ENCODE results near the gene PLA2G6.

The PLA2G6 gene

DNA sequence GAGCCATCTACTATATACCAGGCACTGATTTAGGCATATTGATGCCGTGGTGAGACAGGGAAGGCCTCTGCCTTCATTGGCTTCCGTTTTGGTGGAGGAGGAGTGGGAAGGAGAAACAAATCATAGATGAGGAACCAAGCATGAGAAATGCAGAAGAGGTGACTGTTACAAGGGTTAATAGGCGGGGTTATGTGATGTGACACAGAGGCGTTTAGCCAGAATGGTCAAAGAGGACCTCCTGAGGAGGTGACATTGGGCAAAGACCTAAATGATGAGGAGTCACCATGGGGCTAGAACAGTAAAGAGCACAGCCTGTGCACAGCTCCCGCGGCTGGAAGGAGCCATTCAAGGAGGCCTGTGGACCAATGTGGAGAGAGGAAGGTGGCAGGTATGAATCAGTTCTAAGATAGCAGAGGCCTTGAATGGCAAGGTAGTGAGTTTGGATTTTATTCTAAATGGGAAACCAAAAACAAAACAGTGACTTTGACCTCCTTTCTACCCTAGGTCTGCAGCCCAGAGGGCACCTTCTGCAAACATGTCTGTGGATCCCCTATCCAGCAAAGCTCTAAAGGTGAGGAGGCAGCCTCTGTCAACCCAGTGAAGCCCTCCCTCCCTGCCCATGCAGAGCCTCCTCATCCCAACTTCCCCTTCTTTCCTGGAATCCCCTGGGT lies 31.8 kb upstream of the PLA2G6 start:
- DNase-seq (ENCODE audit: low spot score): no peak

DNA sequence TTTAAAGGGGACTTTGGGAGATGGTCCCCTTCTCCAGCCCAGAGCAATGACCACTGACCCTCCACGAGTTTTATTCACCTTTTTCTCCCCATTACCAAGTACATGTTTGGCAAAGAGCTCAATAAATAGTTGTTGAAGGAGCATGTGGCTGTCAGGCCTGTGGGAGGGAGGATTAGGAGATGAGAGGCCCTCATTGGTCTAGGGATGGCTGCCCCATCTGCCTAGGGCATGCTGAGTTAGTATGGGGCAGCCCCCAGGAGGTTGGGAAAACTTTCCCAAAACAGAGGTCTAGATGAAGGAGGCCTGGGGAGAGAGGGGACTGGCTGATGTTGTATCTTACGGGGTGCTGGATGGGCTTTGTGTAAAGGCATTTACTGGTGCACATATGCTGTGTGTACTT lies 30.8 kb upstream of the PLA2G6 start:
- DNase-seq (ENCODE audit: low spot score): no peak

DNA sequence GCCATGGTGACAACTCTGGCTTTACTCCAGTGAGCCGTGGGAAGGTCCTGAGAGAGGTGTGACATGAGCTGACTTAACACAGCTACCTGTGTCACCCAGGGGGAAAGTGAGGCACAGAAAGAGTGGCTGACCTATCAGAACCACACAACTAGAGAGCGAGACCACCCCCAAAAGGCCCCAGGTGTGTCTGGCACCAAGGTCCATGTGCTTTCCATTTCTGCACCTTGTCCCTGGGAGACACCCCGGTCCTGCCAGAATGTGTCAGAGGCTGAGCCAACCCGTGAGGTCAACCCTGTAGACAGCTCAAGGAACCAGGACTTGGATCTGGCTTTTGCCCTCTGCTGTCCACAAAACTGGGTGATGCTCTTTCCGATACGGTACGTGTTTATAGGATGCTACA lies 29.9 kb upstream of the PLA2G6 start:
- DNase-seq (ENCODE audit: low spot score): no peak

DNA sequence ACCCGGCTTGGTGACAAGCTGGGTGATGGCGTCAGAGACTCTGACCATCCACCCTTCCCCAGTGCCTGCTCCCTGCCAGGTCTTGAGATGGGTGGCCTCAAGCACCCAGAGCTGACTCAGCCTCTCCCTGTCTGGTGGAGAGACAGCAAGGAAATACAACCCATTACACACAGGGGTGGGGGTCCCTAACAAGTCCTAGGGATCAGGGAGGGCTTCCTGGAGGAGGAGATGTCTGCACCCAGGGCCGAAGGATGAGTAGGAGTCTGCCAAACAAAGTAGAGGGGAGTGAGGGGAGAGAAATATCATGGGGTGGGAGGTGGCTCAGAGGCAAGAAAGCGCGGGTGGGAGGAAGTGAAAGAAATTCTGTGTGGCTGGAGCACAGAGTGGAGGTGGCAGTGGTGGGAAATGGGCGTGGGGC lies 26.9 kb upstream of the PLA2G6 start:
- no peak for DNase-seq (ENCODE audit: low spot score)

DNA sequence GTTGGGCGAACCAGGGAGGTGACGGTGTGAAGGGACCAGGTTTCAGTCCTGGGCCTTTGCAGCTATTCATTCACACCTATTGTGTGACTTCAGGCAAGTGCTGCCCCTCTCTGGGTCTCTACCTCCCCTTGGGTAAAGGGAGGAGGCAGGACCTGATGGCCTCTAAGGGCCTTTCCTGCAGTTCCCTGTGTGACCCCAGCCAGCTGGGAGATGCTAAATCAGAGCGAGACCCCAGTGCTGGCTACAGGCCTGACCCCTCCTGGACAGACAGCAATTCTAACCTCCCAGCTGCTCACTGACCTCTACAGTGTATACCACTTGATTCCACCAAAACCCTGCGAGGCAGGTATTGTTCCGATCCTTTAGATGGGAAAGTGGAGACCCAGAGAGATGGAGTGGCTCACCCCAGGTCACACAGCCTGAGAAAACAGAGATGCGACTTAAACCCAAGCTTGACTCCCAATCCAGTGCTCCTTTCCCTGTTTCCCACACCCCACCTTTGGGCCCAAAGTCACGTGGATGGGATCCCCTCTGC lies 26.3 kb upstream of the PLA2G6 start:
- DNase-seq (ENCODE audit: low spot score): no peak

DNA sequence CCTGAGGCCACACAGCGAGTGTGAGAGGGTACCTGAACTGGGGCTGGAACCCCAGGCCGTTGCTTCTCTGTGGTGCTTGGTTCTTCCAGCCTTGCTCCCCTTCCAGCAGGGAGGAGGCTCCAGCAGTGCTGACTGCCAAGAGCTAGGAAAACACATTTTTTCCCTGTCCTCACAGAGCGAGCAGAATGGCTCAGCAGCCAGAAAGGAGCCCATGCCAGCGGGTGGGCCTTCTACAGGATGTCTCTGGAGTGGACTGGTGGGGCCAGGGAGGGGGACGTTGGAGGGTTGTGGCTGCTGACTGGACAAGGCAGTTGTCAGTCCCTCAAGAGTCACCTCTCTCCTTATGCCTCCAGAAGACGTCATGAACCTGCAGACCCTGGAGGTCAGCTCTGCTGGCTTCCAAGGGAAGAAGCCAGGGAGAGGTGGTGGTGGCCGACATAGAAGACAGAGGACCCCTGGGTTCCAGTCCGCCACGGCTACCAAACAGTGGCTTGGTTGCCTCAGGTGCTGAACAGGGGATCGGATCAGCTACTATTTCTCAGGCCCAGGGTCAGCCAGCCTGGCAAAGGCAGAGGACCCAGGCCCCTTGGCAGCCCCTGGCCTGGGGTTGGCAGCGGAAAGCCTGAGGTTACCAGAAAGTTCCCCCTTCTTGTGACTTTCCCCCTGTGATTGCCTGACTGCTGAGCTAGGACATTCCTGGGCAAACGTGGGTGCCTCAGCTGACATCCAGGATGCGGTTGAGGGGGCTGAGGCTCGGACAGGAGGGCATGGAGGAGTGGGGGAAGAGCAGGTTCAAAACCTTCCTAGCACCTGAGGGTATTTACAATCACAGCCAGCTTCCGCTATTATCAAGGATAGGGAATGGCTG lies 23.9 kb upstream of the PLA2G6 start:
- no peak for DNase-seq (ENCODE audit: low spot score)

DNA sequence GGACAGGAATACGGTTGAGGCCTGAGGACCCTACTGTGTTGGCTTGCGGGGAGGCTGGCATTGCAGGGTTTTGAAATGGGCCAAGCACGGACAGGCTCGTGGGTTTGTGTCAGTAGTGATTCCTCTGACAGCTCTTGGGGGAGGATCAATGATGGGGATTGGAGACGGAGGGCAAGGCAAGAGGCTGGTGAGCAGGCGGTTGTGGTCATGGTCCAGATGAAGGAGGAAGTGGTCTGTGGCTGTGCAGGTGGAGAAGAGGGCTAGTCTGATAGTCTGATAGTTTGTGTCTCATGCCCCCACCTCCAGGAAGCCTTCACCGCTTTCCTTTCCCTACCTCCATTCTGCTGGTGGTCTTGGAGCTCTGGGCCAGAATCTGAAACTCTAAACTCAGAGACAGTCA lies 23.2 kb upstream of the PLA2G6 start:
- no peak for DNase-seq (ENCODE audit: low spot score)

DNA sequence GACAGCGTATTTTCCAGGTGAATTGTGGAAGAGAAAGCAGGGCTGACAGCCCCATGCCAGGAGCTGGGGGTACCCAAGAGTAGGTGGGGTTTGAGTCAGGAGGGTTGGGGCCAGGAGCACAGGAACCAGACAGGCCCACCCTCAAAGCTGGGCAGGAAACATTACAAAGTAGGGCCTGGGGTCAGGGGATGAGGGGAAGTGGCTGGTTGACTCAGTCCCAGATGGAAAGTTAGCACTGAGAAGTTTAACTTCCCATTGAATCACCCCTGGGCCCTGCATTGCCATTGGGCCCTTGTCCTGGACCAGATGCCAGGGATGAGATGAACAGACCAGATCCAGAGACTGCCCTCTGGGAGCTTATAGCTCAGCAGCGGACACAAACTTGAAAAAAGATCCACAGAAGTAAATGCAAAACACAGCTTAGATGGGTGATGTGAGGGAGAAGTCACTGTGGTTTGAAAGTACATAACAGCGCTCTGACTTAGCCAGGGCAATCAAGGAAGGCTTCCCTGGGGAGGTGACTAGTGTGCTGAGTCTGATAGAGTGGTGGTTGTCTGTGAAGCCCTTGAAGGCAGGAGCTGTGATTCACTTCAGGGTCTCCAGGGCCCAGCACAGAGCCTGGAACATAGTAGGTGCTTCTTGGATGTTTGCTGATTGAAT lies 22.4 kb upstream of the PLA2G6 start:
- peak; percentile 60 for DNase-seq (ENCODE audit: low spot score)

DNA sequence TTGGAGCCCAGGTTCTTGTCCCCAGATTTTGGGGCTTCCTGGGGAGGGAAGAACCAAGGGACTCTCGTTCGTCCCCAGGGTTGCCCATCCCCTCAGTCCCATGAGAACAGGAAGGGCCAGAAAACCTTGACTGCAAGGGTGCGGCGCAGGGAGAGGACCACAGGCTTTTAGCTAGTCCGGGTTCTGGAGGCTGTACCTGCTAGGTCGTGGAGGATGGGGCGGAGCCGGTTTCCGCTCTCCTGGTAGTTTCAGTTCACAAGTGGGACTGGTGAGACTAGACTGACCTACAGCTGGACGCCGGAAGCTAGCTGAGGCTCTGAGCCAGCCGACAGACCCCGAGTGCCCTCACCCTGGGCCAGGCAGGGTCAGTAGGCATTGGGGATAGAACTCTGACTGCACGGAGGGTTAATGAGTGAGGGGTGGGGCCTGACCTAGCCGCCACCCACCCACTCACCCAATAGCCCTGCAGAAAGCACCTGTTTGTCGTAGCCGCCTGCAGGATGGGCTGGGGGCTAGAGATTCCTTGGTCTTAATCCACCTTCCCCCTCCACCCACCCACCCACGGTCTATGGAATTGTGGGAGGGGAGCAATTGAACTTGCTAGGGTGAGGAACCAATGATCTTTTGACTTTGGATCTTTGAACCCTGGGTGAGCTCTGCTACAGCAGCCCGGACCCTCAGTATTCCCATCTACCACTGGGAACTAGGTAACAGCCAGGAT lies 21.6 kb upstream of the PLA2G6 start:
- DNase-seq (ENCODE audit: low spot score): no peak

DNA sequence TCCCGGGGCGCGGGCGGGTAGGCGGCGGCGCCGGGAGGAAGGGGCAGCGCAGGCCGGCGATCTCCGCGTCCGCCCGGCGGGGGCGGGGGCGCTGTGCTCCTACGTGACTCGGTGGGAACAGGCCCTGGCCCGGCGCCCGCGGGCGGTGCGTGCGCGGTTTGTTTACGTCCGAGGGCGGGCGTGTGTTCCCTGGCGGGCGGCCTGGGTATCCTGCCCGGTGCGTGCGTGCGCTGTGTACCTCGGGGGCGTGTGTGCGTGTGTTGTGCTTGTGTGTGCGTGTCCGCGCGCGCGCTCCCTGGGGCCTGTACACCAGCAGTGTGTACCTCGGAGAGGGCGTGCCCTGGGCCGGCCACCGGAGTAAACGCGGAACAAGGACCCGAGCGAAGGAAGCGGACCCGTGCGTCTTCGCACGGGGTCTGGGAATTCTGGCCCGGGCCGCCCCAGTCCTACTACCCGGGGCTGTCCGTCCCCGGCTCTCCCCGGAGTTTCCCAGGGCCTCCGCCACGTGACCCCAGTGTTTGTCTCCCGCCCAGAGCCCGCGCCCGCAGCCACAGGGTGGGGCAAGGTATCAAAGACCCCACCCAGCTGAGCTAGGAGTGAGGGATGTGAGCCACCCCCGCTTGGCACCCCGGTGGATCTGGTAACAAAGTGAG lies 20.9 kb upstream of the PLA2G6 start:
- peak; percentile 76 for DNase-seq (ENCODE audit: low spot score)

DNA sequence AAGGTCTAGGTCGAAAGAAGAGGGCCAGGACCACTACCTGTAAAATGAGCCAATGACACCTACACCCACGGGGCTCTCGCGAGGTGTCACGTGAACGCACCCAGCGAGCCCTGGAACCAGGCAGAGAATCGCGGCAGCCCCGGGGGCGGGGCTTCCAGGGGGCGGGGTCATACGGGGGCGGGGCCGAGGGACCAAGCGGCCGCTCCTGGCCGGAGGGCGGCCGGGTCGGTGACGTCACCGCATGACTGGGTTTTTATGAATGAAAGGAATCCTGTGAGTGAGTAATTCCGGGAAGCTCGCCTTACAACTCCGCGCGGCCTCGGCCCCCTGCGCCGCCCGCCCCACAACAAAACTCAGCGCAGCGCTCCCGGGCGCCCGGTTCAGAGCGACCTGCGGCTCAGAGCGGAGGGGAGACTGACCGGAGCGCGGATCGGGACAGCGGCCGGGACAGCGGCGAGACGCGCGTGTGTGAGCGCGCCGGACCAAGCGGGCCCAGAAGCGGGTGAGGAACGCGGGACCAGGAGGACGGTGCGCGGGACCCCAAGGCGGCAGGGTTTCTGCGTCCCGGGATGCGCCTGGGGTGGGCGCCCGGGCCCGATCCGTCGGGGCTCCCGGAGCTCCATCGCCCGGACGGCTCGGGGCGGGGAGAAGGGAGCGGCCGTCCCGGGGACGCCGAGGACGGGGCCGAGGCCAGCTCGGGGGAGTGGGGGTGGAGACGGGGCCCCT lies 20.2 kb upstream of the PLA2G6 start, which contains the start of gene MAFF:
MAFF (plus strand) TSS at position 284 of the 726 bp plus-strand sequence. CDS start 11,860 bp downstream, outside the sequence.
- peak; percentile 93 for DNase-seq (ENCODE audit: low spot score)

DNA sequence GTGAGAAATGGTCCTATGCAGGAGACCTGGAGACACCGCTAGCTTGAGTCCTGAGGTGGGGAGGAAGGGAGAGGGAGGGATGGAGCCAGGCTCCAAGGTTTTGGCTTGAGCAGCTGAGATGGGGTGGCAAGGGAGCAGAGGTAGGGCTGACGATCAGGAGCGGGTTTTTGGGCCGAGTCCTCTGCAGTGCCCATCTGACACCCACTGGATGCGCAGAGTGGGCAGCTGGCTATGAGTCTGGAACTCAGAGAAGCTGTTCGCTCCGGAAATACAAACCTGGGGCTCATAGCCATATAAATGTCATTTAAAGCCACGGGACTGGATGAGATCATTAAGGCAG lies 19.7 kb upstream of the PLA2G6 start:
- no peak for DNase-seq (ENCODE audit: low spot score)

DNA sequence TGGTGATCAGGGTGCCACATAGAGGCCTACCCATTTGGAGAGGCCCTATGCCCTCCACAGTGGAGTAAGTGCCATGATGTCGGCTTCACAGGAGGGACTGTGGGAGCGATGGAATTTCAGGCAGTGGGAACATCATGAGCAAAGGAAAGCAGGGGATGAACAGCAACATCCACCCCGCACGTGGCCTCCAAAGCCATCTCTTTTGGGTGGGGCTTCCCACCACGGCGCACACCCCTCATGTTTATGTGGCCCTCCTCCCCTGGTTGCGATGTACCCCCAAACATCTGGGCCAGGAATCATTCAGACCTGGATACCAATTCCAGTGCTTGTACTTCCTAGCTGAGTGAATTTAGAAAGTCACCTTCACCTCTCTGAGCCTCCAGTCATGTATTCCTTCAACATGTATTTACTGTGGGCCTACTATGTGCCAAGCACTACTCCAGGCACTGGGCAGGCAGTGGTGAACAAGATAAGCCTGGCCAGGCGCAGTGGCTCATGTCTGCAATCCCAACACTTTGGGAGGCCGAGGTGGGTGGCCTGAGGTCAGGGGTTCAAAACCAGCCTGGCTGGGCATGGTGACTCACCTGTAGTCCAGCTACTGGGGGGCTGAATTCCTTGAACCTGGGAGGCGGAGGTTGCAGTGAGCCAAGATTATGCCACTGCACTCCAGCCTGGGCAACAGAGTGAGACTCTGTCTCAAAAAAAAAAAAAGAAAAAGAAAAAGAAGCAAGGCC lies 18.4 kb upstream of the PLA2G6 start:
- DNase-seq (ENCODE audit: low spot score): no peak

DNA sequence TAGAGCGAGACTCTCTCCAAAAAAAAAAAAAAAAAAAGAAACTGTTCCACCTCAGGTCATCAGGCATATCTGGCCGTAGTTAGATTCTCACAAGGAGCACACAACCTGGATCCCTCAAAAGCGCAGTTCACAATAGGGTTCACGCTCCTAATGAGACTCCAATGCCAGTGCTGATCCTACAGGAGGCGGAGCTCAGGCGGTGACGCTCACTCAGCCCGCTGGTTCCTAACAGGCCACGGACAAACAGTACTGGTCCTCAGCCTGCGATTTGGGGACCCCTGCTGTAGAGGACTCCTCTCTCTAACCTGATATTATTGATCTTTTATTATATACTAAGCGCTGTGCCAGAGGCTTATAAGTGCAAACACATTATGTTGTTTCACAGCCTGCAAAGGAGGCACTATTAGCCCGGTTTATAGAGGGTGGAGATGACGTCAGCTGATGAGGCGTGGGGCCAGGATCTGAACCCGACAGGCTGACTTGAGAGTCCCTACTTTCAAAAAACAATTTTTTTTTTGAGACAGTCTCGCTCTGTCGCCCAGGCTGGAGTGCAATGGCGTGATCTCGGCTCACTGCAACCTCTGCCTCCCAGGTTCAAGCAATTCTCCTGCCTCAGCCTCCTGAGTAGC lies 15.3 kb upstream of the PLA2G6 start:
- DNase-seq (ENCODE audit: low spot score): no peak

DNA sequence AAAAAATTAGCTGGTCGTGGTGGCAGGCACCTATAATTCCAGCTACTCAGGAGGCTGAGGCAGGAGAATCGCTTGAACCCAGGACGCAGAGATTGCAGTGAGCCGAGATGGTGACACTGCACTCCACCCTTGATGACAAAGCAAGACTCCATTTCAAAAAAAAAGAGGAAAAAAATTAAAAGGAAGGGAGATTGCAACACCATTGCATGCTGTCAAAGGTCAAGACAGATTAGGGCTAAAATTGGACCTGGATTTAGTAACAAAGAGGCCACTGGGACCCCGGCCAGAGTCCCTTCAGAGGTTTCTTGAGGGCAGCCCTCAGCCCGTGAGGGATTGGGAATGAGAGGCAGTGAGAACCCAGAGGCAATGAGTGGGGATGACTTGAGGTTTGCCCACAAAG lies 11.9 kb upstream of the PLA2G6 start:
- no peak for DNase-seq (ENCODE audit: low spot score)

DNA sequence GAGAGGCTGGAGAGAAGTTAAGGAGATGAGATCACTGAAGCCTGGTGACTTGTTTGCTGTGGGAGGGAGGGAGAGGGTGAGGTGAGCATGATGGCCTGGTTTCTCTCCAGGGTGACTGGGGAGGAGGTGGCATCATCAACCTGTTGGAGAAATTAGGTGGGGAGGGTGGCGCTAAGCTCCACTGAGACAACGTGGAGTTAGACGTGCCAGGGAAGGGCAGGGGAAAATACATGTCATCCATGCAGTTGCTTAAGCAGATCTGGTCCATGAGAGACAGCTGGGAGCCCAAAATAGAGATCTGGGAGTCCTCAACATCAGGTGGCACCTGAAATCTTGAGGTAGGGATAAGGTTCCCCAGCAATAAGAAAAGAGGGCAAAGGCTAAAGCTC lies 10.8 kb upstream of the PLA2G6 start:
- DNase-seq (ENCODE audit: low spot score): no peak

DNA sequence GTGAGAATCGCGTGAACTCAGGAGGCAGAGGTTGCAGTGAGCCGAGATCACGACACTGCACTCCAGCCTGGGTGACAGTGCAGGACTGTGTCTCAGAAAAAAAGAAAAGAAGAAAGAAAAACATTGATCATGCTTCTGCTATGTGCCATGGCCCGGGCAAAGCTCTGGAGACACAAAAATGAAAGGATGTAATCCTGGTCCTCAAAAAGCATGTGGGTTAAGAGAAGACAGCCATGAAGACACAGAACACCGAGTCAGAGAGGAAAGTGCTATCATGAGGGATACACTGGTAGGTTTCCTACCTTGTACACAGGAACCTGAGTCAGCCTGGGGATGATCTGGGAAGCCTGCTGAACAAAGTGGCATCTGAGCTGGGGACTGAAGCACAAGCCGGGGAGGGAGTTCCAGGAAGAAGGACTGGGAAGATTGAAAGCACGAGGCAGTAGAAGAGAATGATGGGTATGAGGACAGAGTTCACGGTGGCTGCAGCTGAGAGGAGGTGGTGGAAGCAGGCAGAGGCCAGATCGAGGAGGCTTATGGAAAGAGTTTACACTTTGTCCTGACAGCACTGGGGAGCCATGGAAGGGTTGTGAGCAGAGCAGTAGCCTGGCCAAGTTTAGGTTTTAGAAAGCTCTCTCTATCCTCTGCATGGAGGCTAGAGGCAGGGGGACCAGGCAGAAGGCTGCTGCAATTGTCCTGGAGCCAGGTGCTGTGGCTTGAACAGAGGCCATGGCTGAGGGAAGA lies 10.3 kb upstream of the PLA2G6 start:
- no peak for DNase-seq (ENCODE audit: low spot score)

DNA sequence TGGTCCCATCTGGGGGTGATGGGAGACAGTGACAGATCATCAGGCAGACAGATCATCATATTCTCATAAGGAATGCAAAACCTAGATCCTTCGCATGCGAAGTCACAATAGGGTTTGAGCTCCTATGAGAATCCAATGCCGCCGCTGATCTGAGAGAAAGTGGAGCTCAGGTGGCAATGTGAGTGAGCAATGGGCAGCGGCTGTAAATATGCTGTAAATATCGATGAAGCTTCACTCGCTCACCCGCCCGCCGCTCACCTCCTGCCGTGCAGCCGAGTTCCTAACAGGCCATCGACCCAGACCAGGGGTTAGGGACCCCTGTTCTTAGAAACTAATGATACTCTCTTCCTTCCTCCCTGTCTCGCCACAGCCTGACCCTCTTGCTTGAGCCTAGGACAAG lies 9.4 kb upstream of the PLA2G6 start:
- DNase-seq (ENCODE audit: low spot score): no peak

DNA sequence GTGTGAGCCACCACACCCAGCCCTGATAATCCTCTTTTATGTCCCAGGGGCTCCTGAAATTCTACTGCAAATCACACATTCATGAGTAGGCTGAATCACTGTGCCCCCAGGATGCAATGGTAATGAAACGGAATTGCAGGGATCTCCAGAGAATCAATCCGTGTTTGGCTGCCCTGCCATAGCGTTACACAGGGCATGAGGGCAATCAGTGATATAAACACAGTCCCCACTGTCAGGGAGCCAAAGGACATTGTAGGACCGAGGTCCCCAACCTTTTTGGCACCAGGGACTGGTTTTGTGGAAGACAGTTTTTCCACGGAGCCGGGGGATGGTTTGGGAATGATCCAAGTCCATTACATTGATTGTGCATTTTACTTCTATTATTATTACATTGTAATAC lies 9.0 kb upstream of the PLA2G6 start:
- no peak for DNase-seq (ENCODE audit: low spot score)

All from hepatic stellate cell (primary cell).